Cardiac muscle cell (in vitro differentiated cells and primary cell): ENCODE data around the gene PRKCQ. TPM values are rescaled to one million over a fixed set of nuclear protein-coding genes. Genes with fewer than 3 reads are reported as not detected.

Experiments used
- DNase-seq, 2 donors: peaks; one replicate each; pipeline versions ENCODE4 v3.0.0 to v3.0.0-alpha.2; 2010 to 2017; ENCODE audit warnings: low read depth in 1 of 2, low spot score in 1 of 2
- H3K27ac ChIP-seq: fragments of 200-600 bp; sonication (generic); 2 replicates; pipeline ENCODE4 v1.5.1; 2016
- H3K27me3 ChIP-seq: fragments of 200-600 bp; sonication (generic); 2 replicates; pipeline ENCODE4 v1.6.0; 2016; ENCODE audit warnings: control low read depth
- H3K36me3 ChIP-seq: fragments of 200-600 bp; sonication (generic); 2 replicates; pipeline ENCODE4 v1.5.1; 2016; ENCODE audit warnings: control low read depth
- H3K4me1 ChIP-seq: fragments of 200-600 bp; sonication (generic); 2 replicates; pipeline ENCODE4 v1.8.1; 2017; ENCODE audit warnings: low read depth, mild to moderate bottlenecking, mixed run types
- H3K4me3 ChIP-seq: fragments of 200-600 bp; sonication (generic); 2 replicates; pipeline ENCODE4 v1.5.1; 2016; ENCODE audit warnings: mild to moderate bottlenecking
- H3K9me3 ChIP-seq: fragments of 200-600 bp; sonication (generic); 2 replicates; pipeline ENCODE4 v1.5.1; 2017; ENCODE audit warnings: low read depth, mild to moderate bottlenecking, control low read depth
- CTCF ChIP-seq: IDR thresholded peaks from 2 replicates; pipeline ENCODE4 v1.5.1; 2012; ENCODE audit warnings: low read depth, mild to moderate bottlenecking, low read length
- polyA plus RNA-seq: library from polyadenylated mRNA; unstranded; fragments of >200 nt; fragmentation: Nextera tagmentation; extraction: Ambion mirVana; gene quantifications from 2 replicates; pipeline ENCODE4 v1.2.1, GENCODE V29; 2016
- total RNA-seq: library from RNA; depleted of rRNA; stranded (reverse); fragments of >200 nt; gene quantifications from 2 replicates; pipeline ENCODE4 v1.2.3, GENCODE V29; 2016

The PRKCQ gene
- total and polyA plus RNA-seq, 2 experiments from 2014 or later: 3.7 to 4.1 TPM

DNA sequence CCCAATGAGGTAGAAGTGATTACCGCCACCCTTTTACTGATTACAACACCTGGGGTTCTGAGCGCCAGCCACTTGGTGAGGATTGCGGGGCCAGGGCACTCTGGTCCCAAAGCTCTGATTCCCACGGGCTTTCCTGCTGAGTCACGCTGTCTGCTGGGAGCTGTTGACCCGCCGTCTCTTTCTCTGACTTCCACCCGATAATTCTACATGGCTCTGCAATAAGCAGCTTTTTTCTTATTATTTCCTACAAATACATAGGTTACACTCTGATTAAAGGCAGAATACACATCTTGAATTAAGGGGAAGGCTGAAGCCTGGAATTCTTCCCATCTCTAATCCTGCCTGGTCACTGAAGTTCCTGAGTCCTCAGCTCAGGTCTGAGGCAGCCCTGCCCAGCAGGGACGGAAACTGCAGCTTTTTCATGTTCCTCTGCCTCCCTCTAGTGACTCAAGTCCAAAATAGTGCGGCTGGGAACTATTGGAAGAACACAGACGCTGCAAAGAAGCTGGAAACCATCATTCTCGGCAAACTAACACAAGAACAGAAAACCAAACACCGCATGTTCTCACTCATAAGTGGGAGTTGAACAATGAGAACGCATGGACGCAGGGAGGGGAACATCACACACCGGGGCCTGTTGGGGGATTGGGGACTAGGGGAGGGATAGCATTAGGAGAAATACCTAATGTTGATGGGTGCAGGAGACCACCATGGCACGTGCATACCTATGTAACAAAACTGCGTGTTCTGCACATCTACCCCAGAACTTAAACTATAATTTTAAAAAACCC, 178.3 kb downstream of the PRKCQ start:
- peak; percentile 89 to 94 for DNase-seq
- no peak overlapping the region for H3K27ac ChIP-seq
- H3K4me3 ChIP-seq: peak overlapping the region; percentile 7
- H3K4me1 ChIP-seq: peaks cover 8% of the 10 kb centered on the region
- TF ChIP-seq CTCF: peak; percentile 76
- H3K9me3 ChIP-seq: no peaks in the 10 kb centered on the region
- no peaks in the 10 kb centered on the region for H3K36me3 ChIP-seq
- no peaks in the 10 kb centered on the region for H3K27me3 ChIP-seq

- no peaks in the 10 kb centered on the region for H3K36me3 ChIP-seq
- H3K27me3 ChIP-seq: no peaks in the 10 kb centered on the region
- H3K4me1 ChIP-seq: peaks cover 8% of the 10 kb centered on the region
- no peak for DNase-seq
- no peaks in the 10 kb centered on the region for H3K9me3 ChIP-seq
- no peak for TF ChIP-seq CTCF
- no peak overlapping the region for H3K27ac ChIP-seq
- no peak overlapping the region for H3K4me3 ChIP-seq
Observed at GRCh38 chr10:6400821-6401465, 179.1 kb downstream of the PRKCQ start.

DNA sequence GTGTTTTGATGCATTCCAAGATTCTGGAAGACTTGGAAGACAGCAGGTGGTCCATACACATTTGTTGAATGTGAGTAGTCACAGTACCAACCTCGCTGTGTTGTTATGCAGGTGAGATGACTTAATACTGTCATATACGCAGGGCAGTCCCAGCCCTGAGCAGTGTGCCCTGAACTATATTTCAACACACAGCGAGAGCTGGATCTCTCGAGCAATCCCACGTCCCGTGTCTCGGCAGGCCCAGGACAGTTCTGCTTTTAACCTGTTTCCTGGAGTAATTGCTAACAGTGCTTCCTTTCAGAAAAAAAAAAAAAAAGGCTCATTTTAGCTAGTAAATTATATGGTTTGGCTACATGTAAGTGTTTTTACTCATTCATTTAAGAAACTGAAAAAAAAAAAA, 179.7 kb downstream of the PRKCQ start:
- no peaks in the 10 kb centered on the region for H3K27me3 ChIP-seq
- TF ChIP-seq CTCF: no peak
- no peaks in the 10 kb centered on the region for H3K9me3 ChIP-seq
- no peak overlapping the region for H3K4me3 ChIP-seq
- no peak for DNase-seq
- H3K36me3 ChIP-seq: no peaks in the 10 kb centered on the region
- no peak overlapping the region for H3K27ac ChIP-seq
- peaks cover 8% of the 10 kb centered on the region for H3K4me1 ChIP-seq

DNA sequence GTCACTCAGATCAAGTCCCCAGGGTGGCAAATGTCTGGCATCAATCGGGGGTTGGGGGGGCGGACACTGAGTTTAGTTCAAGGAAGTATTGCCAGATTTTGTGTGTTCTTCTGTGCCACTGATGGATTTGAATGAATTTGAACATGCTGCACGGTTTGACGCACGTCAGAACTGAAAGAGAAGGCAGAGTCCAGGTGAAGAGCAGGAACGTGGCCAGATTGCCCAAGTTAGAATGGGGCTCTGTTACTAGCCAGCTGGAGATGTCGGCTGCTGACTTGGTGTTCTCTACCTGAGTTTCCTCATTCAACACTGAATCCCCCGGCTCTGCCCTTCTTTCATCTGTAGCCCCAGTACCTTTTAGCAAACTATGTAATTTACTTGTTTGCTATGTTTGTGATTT, 180.2 kb downstream of the PRKCQ start:
- H3K4me3 ChIP-seq: no peak overlapping the region
- no peak for TF ChIP-seq CTCF
- H3K27me3 ChIP-seq: no peaks in the 10 kb centered on the region
- H3K36me3 ChIP-seq: no peaks in the 10 kb centered on the region
- H3K27ac ChIP-seq: no peak overlapping the region
- H3K4me1 ChIP-seq: peaks cover 8% of the 10 kb centered on the region
- DNase-seq: no peak
- no peaks in the 10 kb centered on the region for H3K9me3 ChIP-seq

- Histone ChIP-seq H3K27ac (no peak overlapping the region), H3K36me3 (no peaks in the 10 kb centered on the region), H3K4me1 (peaks cover 8% of the 10 kb centered on the region), H3K27me3 (no peaks in the 10 kb centered on the region), H3K9me3 (no peaks in the 10 kb centered on the region), H3K4me3 (no peak overlapping the region)
- DNase-seq: peak in 1 of 2 donors; percentile 32
- TF ChIP-seq CTCF: no peak
Observed at GRCh38 chr10:6399231-6399741, 180.8 kb downstream of the PRKCQ start.
